H9 (cell line): ENCODE results near the gene MRFAP1. TPM values are rescaled to one million over a fixed set of nuclear protein-coding genes. Genes with fewer than 3 reads are reported as not detected.

ENCODE experiments used
- DNase-seq: peaks from one replicate; pipeline ENCODE4 v3.0.0-alpha.2; 2017
- H2AFZ ChIP-seq: one replicate; pipeline ENCODE4 v1.6.1; 2013; ENCODE audit warnings: mild to moderate bottlenecking, low read length, control low read depth, moderate library complexity
- H2AK5ac ChIP-seq: 2 replicates; pipeline ENCODE4 v1.6.1; 2013; ENCODE audit warnings: low read length, control low read depth, mixed read lengths; ENCODE audit not compliant: insufficient read length
- H2BK120ac ChIP-seq: one replicate; pipeline ENCODE4 v1.6.1; 2013; ENCODE audit warnings: low read depth, mild to moderate bottlenecking, low read length, control low read depth, inconsistent platforms; ENCODE audit not compliant: poor library complexity, severe bottlenecking
- H2BK12ac ChIP-seq: 2 replicates; pipeline ENCODE4 v1.6.1; 2013; ENCODE audit warnings: low read length, control low read depth, mixed read lengths, low read depth; ENCODE audit not compliant: insufficient read length
- H2BK15ac ChIP-seq: 2 replicates; pipeline ENCODE4 v1.6.1; 2013; ENCODE audit warnings: low read depth, low read length, control low read depth
- H2BK20ac ChIP-seq: one replicate; pipeline ENCODE4 v1.6.1; 2013; ENCODE audit warnings: low read depth, mild to moderate bottlenecking, low read length, control low read depth, inconsistent platforms; ENCODE audit not compliant: poor library complexity, severe bottlenecking
- H2BK5ac ChIP-seq: 2 replicates; pipeline ENCODE4 v1.6.1; 2013; ENCODE audit warnings: low read length, control low read depth, mixed read lengths; ENCODE audit not compliant: insufficient read length
- H3K14ac ChIP-seq: 2 replicates; pipeline ENCODE4 v1.6.1; 2013; ENCODE audit warnings: low read length, control low read depth; ENCODE audit not compliant: insufficient read depth
- H3K18ac ChIP-seq: 2 replicates; pipeline ENCODE4 v1.6.1; 2013; ENCODE audit warnings: low read depth, mild to moderate bottlenecking, mixed read lengths, low read length, control low read depth; ENCODE audit not compliant: insufficient read length
- H3K23ac ChIP-seq: 2 replicates; pipeline ENCODE4 v1.6.1; 2013; ENCODE audit warnings: low read length, control low read depth, mixed read lengths, low read depth; ENCODE audit not compliant: insufficient read length
- H3K23me2 ChIP-seq: 2 replicates; pipeline ENCODE4 v1.6.1; 2013; ENCODE audit warnings: low read depth, mild to moderate bottlenecking, mixed read lengths, low read length, control low read depth; ENCODE audit not compliant: insufficient read length, poor library complexity, severe bottlenecking
- H3K27ac ChIP-seq: 2 replicates; pipeline ENCODE4 v1.5.1; 2013; ENCODE audit warnings: low read length, control low read depth, mixed read lengths, low read depth; ENCODE audit not compliant: insufficient read length
- H3K27me3 ChIP-seq: 2 replicates; pipeline ENCODE4 v1.6.1; 2013; ENCODE audit warnings: low read length, control low read depth, inconsistent platforms; ENCODE audit not compliant: insufficient read depth
- H3K4ac ChIP-seq: 2 replicates; pipeline ENCODE4 v1.6.1; 2013; ENCODE audit warnings: low read depth, mild to moderate bottlenecking, control low read depth, inconsistent platforms, low read length, moderate library complexity
- H3K4me1 ChIP-seq: 2 replicates; pipeline ENCODE4 v1.6.1; 2013; ENCODE audit warnings: low read length, control low read depth, inconsistent platforms; ENCODE audit not compliant: insufficient read depth
- H3K4me2 ChIP-seq: 2 replicates; pipeline ENCODE4 v1.6.1; 2013; ENCODE audit warnings: low read length, control low read depth, mixed read lengths; ENCODE audit not compliant: insufficient read length, insufficient read depth
- H3K56ac ChIP-seq: 2 replicates; pipeline ENCODE4 v1.6.1; 2013; ENCODE audit warnings: low read depth, mild to moderate bottlenecking, mixed read lengths, low read length, control low read depth; ENCODE audit not compliant: insufficient read length
- H3K79me1 ChIP-seq: 2 replicates; pipeline ENCODE4 v1.6.1; 2013; ENCODE audit warnings: low read depth, mild to moderate bottlenecking, moderate library complexity, low read length, control low read depth, inconsistent platforms; ENCODE audit not compliant: insufficient read depth, poor library complexity, severe bottlenecking
- H3K79me2 ChIP-seq: 2 replicates; pipeline ENCODE4 v1.6.1; 2013; ENCODE audit warnings: low read length, control low read depth, inconsistent platforms; ENCODE audit not compliant: insufficient read depth
- H3K9ac ChIP-seq: 2 replicates; pipeline ENCODE4 v1.6.1; 2013; ENCODE audit warnings: low read length, control low read depth, mixed read lengths; ENCODE audit not compliant: insufficient read length; ENCODE audit errors: extremely low read depth
- H3K9me3 ChIP-seq: one replicate; pipeline ENCODE4 v1.6.1; 2013; ENCODE audit warnings: low read depth, low read length, inconsistent platforms; ENCODE audit not compliant: control insufficient read depth
- H3T11ph ChIP-seq: one replicate; pipeline ENCODE4 v1.6.1; 2013; ENCODE audit warnings: mild to moderate bottlenecking, low read length, control low read depth, inconsistent platforms
- H4K20me1 ChIP-seq: one replicate; pipeline ENCODE4 v1.6.1; 2013; ENCODE audit not compliant: control insufficient read depth, insufficient read length, insufficient read depth
- H4K5ac ChIP-seq: 2 replicates; pipeline ENCODE4 v1.6.1; 2013; ENCODE audit warnings: low read depth, mild to moderate bottlenecking, mixed read lengths, low read length, control low read depth; ENCODE audit not compliant: insufficient read length
- H4K8ac ChIP-seq: replicated peaks from 2 replicates; pipeline ENCODE4 v1.6.1; 2013; ENCODE audit warnings: low read length, control low read depth, mixed read lengths, low read depth; ENCODE audit not compliant: insufficient read length
- H4K91ac ChIP-seq: 2 replicates; pipeline ENCODE4 v1.6.1; 2013; ENCODE audit warnings: low read depth, mild to moderate bottlenecking, moderate library complexity, mixed read lengths, low read length, control low read depth; ENCODE audit not compliant: insufficient read length
- H3K27ac Mint-ChIP-seq, 3 experiments: 2 replicates in 2 of 3; 3 replicates in 1 of 3; pipeline ENCODE4 v1.8.0; 2020 to 2021; ENCODE audit warnings: mixed read lengths in 3 of 3, mild to moderate bottlenecking in 1 of 3, moderate library complexity in 1 of 3
- H3K27me3 Mint-ChIP-seq: 2 replicates; pipeline ENCODE4 v1.8.0; 2021; ENCODE audit warnings: low read depth, mild to moderate bottlenecking, moderate library complexity, mixed read lengths
- H3K36me3 Mint-ChIP-seq, 3 experiments: 2 replicates in 2 of 3; 3 replicates in 1 of 3; pipeline ENCODE4 v1.8.0; 2020 to 2021; ENCODE audit warnings: low read depth in 3 of 3, mixed read lengths in 3 of 3; ENCODE audit not compliant: insufficient read depth in 1 of 3
- H3K4me1 Mint-ChIP-seq, 2 experiments: 2 replicates each; pipeline ENCODE4 v1.8.0; 2020; ENCODE audit warnings: mixed read lengths in 2 of 2
- H3K4me3 Mint-ChIP-seq, 2 experiments: 2 replicates in 1 of 2; 3 replicates in 1 of 2; pipeline ENCODE4 v1.8.0; 2020 to 2021; ENCODE audit warnings: mild to moderate bottlenecking in 2 of 2, mixed read lengths in 2 of 2, moderate library complexity in 1 of 2
- H3K9me3 Mint-ChIP-seq, 2 experiments: 2 replicates in 1 of 2; 3 replicates in 1 of 2; pipeline ENCODE4 v1.8.0; 2020; ENCODE audit warnings: mild to moderate bottlenecking in 2 of 2, mixed read lengths in 2 of 2, moderate library complexity in 1 of 2
- CTCF ChIP-seq: fragments of 200-600 bp; sonication (generic); conservative IDR thresholded peaks from 3 replicates; pipeline ENCODE4 v1.8.0; 2021; ENCODE audit warnings: antibody characterized with exemption, mild to moderate bottlenecking
- WGBS: extraction: QIAGEN DNeasy Blood & Tissue Kit; methylation state at CpG from one replicate; pipeline ENCODE4 v1.1.7; 2013; ENCODE audit warnings: missing lambda C conversion rate, low lambda C conversion rate, mixed read lengths; ENCODE audit not compliant: insufficient read length; ENCODE audit errors: extremely low coverage; 5-methylcytosine and 5-hydroxymethylcytosine counted together
- total RNA-seq: library from RNA; stranded (reverse); gene quantifications from 2 replicates; pipeline ENCODE4 v1.2.1, GENCODE V29; 2021

MRFAP1 gene
- total RNA-seq, 1 experiment from 2014 or later: 328 TPM

GRCh38 chr4:6618386-6619115, 21.9 kb upstream of the MRFAP1 start:
- no peak overlapping the region for H3K4me3 Mint-ChIP-seq
- H2BK20ac ChIP-seq: no peak overlapping the region
- H3K23ac ChIP-seq: no peak overlapping the region
- no peaks in the 10 kb centered on the region for H3K79me2 ChIP-seq
- H3K27me3 Mint-ChIP-seq: no peaks in the 10 kb centered on the region; the same call in 1 of the 2 replicates
- H3T11ph ChIP-seq: no peak overlapping the region
- no peaks in the 10 kb centered on the region for H3K27me3 ChIP-seq
- H4K8ac ChIP-seq: no peak overlapping the region
- no CpG with 5 or more reads among the region's 19 CpGs for WGBS
- H3K9me3 ChIP-seq: no peaks in the 10 kb centered on the region
- H3K36me3 Mint-ChIP-seq: peaks cover 7 to 25% (median 11%) of the 10 kb centered on the region in 3 experiments; a peak in 5 of 7 replicates
- H2AFZ ChIP-seq: no peak overlapping the region
- H3K4me2 ChIP-seq: no peak overlapping the region
- H3K27ac Mint-ChIP-seq: peak overlapping the region in 1 of 3 experiments; percentile 89; a peak in 1 of 7 replicates
- H3K4me1 Mint-ChIP-seq: no peaks in the 10 kb centered on the region
- H3K18ac ChIP-seq: no peak overlapping the region
- H4K91ac ChIP-seq: no peak overlapping the region
- no peak overlapping the region for H4K5ac ChIP-seq
- no peaks in the 10 kb centered on the region for H4K20me1 ChIP-seq
- no peak overlapping the region for H2BK5ac ChIP-seq
- H3K56ac ChIP-seq: no peak overlapping the region
- no peak overlapping the region for H3K27ac ChIP-seq
- H3K4ac ChIP-seq: no peak overlapping the region
- no peak overlapping the region for H2AK5ac ChIP-seq
- H3K4me1 ChIP-seq: no peaks in the 10 kb centered on the region
- H3K9me3 Mint-ChIP-seq: no peaks in the 10 kb centered on the region
- no peaks in the 10 kb centered on the region for H3K79me1 ChIP-seq
- H2BK12ac ChIP-seq: no peak overlapping the region
- no peak overlapping the region for H3K9ac ChIP-seq
- H3K14ac ChIP-seq: no peak overlapping the region
- DNase-seq: no peak
- no peak overlapping the region for H2BK15ac ChIP-seq
- H3K23me2 ChIP-seq: no peaks in the 10 kb centered on the region
- no peak overlapping the region for H2BK120ac ChIP-seq
- no peak for TF ChIP-seq CTCF
